ENCODE results near the gene TLX2.

- TF ChIP-seq CTCF (IDR thresholded peaks at IDR 0.05) (no peak), EZH2phosphoT487 (IDR thresholded peaks at IDR 0.05) (no peak)
These were observed 10.5 kb upstream of the TLX2 start for GRCh38 chr2:74503506-74504475.
